SU-DHL-6 (cell line): ENCODE data around the gene CCDC85B.

Experiments used
- H2AFZ ChIP-seq: fragments of 200-600 bp; sonication (generic); 2 replicates; pipeline ENCODE4 v1.6.1; 2014; ENCODE audit warnings: low read depth, mild to moderate bottlenecking, moderate library complexity, mixed read lengths, antibody characterized with exemption, low read length; ENCODE audit not compliant: severe bottlenecking
- H3F3A ChIP-seq: fragments of 200-600 bp; shearing (Covaris generic); 2 replicates; pipeline ENCODE4 v1.6.0; 2016; ENCODE audit warnings: antibody characterized with exemption, mild to moderate bottlenecking; ENCODE audit not compliant: insufficient read depth
- H3K27ac ChIP-seq: fragments of 200-600 bp; sonication (generic); 2 replicates; pipeline ENCODE4 v1.5.1; 2016; ENCODE audit warnings: low read depth, mild to moderate bottlenecking, low read length, moderate library complexity, mixed read lengths
- H3K27me3 ChIP-seq: fragments of 200-600 bp; sonication (generic), shearing (Covaris generic); 2 replicates; pipeline ENCODE4 v1.6.0; 2014; ENCODE audit warnings: mild to moderate bottlenecking, low read length
- H3K36me3 ChIP-seq: fragments of 200-600 bp; sonication (generic); 2 replicates; pipeline ENCODE4 v1.6.1; 2014; ENCODE audit warnings: mild to moderate bottlenecking, low read length, mixed read lengths
- H3K4me2 ChIP-seq: fragments of 300-600, 200-600 bp; shearing (Covaris generic), sonication (generic); 2 replicates; pipeline ENCODE4 v1.6.0; 2014; ENCODE audit warnings: low read length, low read depth, mild to moderate bottlenecking; ENCODE audit not compliant: poor library complexity, severe bottlenecking
- H3K4me3 ChIP-seq: fragments of 200-600 bp; sonication (generic); 2 replicates; pipeline ENCODE4 v1.5.1; 2014; ENCODE audit warnings: antibody characterized with exemption, low read length, mild to moderate bottlenecking, mixed read lengths; ENCODE audit not compliant: insufficient read depth, poor library complexity, severe bottlenecking
- H3K79me2 ChIP-seq: fragments of 200-600 bp; sonication (generic); 2 replicates; pipeline ENCODE4 v1.6.1; 2014; ENCODE audit warnings: mild to moderate bottlenecking, low read length, moderate library complexity; ENCODE audit not compliant: insufficient read depth
- H3K9ac ChIP-seq: fragments of 200-600 bp; sonication (generic); 2 replicates; pipeline ENCODE4 v1.7.0; 2014; ENCODE audit warnings: mild to moderate bottlenecking, low read length
- H3K9me2 ChIP-seq: fragments of 200-600 bp; sonication (generic); replicated peaks from 2 replicates; pipeline ENCODE4 v1.6.1; 2014; ENCODE audit warnings: low read length; ENCODE audit not compliant: insufficient read depth
- H3K9me3 ChIP-seq: fragments of 200-600 bp; sonication (generic); 2 replicates; pipeline ENCODE4 v1.6.1; 2014; ENCODE audit warnings: low read length, mixed read lengths; ENCODE audit not compliant: insufficient read depth
- H4K20me1 ChIP-seq: fragments of 200-600 bp; sonication (generic); 2 replicates; pipeline ENCODE4 v1.6.1; 2014; ENCODE audit warnings: low read depth, mild to moderate bottlenecking, antibody characterized with exemption, low read length, moderate library complexity, mixed read lengths
- EZH2phosphoT487 ChIP-seq: fragments of 200-600 bp; sonication (generic), shearing (Covaris generic); conservative IDR thresholded peaks from 2 replicates; pipeline ENCODE4 v1.6.1; 2018; ENCODE audit warnings: mild to moderate bottlenecking, antibody characterized with exemption, low read length, moderate library complexity, mixed read lengths
- TF ChIP-seq, protein P1 (sequence below): fragments of 200-600 bp; sonication (generic); IDR thresholded peaks from one replicate; pipeline ENCODE4 v1.5.1; 2017; ENCODE audit warnings: antibody characterized with exemption, mild to moderate bottlenecking, low read length, moderate library complexity; ENCODE audit not compliant: insufficient read depth, poor library complexity, severe bottlenecking

Gene CCDC85B

GRCh38 chr11:65879617-65880016, 10.9 kb upstream of the CCDC85B start, which contains the start of gene CTSW:
CTSW (plus strand) TSS chr11:65879837; CDS start chr11:65879855, 18 bp downstream.
- Histone ChIP-seq H3F3A (no peaks in the 10 kb centered on the region), H3K27ac (no peak within 1 kb of the TSS), H3K27me3 (no peaks in the 10 kb centered on the region), H3K9me2 (no peaks in the 10 kb centered on the region), H2AFZ (no peak within 1 kb of the TSS), H3K9ac (no peak within 1 kb of the TSS), H3K4me2 (no peak within 1 kb of the TSS), H3K4me3 (no peak within 1 kb of the TSS), H3K36me3 (no peaks in the 10 kb centered on the region), H3K9me3 (no peaks in the 10 kb centered on the region), H4K20me1 (no peaks in the 10 kb centered on the region), H3K79me2 (no peaks in the 10 kb centered on the region)
- TF ChIP-seq, protein P1, sequence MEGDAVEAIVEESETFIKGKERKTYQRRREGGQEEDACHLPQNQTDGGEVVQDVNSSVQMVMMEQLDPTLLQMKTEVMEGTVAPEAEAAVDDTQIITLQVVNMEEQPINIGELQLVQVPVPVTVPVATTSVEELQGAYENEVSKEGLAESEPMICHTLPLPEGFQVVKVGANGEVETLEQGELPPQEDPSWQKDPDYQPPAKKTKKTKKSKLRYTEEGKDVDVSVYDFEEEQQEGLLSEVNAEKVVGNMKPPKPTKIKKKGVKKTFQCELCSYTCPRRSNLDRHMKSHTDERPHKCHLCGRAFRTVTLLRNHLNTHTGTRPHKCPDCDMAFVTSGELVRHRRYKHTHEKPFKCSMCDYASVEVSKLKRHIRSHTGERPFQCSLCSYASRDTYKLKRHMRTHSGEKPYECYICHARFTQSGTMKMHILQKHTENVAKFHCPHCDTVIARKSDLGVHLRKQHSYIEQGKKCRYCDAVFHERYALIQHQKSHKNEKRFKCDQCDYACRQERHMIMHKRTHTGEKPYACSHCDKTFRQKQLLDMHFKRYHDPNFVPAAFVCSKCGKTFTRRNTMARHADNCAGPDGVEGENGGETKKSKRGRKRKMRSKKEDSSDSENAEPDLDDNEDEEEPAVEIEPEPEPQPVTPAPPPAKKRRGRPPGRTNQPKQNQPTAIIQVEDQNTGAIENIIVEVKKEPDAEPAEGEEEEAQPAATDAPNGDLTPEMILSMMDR: no peak
- no peak for TF ChIP-seq EZH2phosphoT487

DNA sequence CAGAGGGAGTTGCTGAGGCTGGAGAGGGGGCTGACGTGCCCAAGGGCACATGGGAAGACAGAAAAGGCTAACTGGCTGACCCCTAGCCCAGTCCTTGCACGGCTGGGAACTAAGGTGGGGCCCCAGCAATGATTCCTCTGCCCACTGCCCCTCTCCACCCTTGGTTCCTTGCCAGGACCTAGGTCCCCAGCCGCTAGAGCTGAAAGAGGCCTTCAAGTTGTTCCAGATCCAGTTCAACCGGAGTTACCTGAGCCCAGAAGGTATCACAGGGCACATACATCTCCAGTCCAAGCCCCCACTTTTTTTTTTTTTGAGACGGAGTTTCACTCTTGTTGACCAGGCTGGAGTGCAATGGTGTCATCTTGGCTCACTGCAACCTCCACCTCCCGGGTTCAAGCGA, 10.4 kb upstream of the CCDC85B start:
- no peaks in the 10 kb centered on the region for H3K9me3 ChIP-seq
- no peaks in the 10 kb centered on the region for H4K20me1 ChIP-seq
- no peaks in the 10 kb centered on the region for H3K79me2 ChIP-seq
- H3K4me2 ChIP-seq: no peak overlapping the region
- no peak overlapping the region for H3K27ac ChIP-seq
- H3F3A ChIP-seq: no peaks in the 10 kb centered on the region
- no peak overlapping the region for H3K4me3 ChIP-seq
- no peaks in the 10 kb centered on the region for H3K27me3 ChIP-seq
- H2AFZ ChIP-seq: no peak overlapping the region
- H3K9ac ChIP-seq: no peak overlapping the region
- H3K9me2 ChIP-seq: no peaks in the 10 kb centered on the region
- H3K36me3 ChIP-seq: no peaks in the 10 kb centered on the region
- TF ChIP-seq EZH2phosphoT487: no peak

DNA sequence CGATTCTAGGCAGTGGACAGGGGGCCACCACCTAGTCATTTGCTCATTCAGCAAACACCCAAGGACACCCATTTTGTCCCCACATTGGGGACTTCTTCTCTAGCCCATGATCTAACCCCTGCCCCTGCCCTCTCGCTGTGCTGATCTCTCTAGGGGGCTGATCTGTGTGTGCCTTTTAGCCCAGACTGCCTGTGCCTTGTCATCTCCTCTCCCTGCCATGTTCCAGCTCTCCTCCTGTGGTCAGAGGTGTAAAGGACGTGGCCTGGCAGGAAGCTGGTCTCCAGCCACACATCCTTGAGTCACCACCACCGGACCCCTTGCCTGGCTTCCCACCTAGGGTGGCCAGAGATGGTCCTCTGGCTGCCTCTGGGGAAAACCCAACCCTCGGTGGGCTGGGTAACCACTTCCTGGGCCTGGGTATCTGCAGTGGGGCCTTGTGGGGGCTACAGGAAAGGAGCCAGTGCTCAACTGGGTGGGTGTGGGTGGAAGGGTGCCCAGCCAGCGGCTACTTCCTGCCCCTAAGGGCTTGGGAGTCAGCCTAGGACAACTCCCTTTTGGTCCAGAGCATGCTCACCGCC, 9.5 kb upstream of the CCDC85B start:
- Histone ChIP-seq H3F3A (no peaks in the 10 kb centered on the region), H3K36me3 (no peaks in the 10 kb centered on the region), H3K9me3 (no peaks in the 10 kb centered on the region), H3K27me3 (no peaks in the 10 kb centered on the region), H3K27ac (no peak overlapping the region), H3K9me2 (no peaks in the 10 kb centered on the region), H2AFZ (no peak overlapping the region), H3K4me2 (no peak overlapping the region), H4K20me1 (no peaks in the 10 kb centered on the region), H3K9ac (no peak overlapping the region), H3K79me2 (no peaks in the 10 kb centered on the region), H3K4me3 (no peak overlapping the region)
- TF ChIP-seq, protein P1: no peak
- no peak for TF ChIP-seq EZH2phosphoT487
